ENCODE results near the gene RADIL. TPM values are rescaled to one million over a fixed set of nuclear protein-coding genes. Genes with fewer than 3 reads are reported as not detected.
A peak's percentile ranks its signal among the peaks of the same experiment; 100 is the strongest.

The RADIL gene
- total and polyA plus RNA-seq, 2 of the 13 experiments (the other 11 are each of a cell fraction or from before 2014, with no cell fraction given): 0.05 to 0.09 TPM

GRCh38 chr7:4929005-4929404 lies 45.5 kb upstream of the RADIL start:
- CTCF ChIA-PET (ENCODE audit: low intra/inter-chr PET ratio, low total read pairs): no interaction called here
- intact Hi-C loops (cut with micrococcal nuclease; ENCODE audit: unreplicated experiment) (no loop called here), in situ Hi-C loops (cut with HindIII; ENCODE audit: extremely low pct_ligation_motif_present, low pct_unique_long_range_greater_than_20kb) (no loop called here)
- no peak for ATAC-seq
- no peaks in the 10 kb centered on the region for H4K20me1 ChIP-seq (ENCODE audit: insufficient read depth, low read length)
- H3K27me3 ChIP-seq (ENCODE audit: control insufficient read depth in 1 of 2, insufficient read depth in 2 of 2, low read length in 2 of 2): peaks cover 3 to 16% of the 10 kb centered on the region in 2 experiments; a peak in 3 of 5 replicates
- WGBS (ENCODE audit: low lambda C conversion rate): no CpG with 5 or more reads among the region's 8 CpGs
- FAIRE-seq: no peak
- no peak overlapping the region for H3K9ac ChIP-seq (ENCODE audit: insufficient read depth, low read depth, low read length)
- TF ChIP-seq AGO1 (IDR thresholded peaks at IDR 0.05; ENCODE audit: low read depth, low read length, poor library complexity, severe bottlenecking): no peak
- peak; percentile 39; the same call in 1 of the 2 replicates for TF ChIP-seq ZNF629 (CRISPR knock-in tag; conservative IDR thresholded peaks at IDR 0.05)
- TF ChIP-seq, protein P1, sequence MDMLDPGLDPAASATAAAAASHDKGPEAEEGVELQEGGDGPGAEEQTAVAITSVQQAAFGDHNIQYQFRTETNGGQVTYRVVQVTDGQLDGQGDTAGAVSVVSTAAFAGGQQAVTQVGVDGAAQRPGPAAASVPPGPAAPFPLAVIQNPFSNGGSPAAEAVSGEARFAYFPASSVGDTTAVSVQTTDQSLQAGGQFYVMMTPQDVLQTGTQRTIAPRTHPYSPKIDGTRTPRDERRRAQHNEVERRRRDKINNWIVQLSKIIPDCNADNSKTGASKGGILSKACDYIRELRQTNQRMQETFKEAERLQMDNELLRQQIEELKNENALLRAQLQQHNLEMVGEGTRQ (IDR thresholded peaks at IDR 0.05; ENCODE audit: low read depth, low read length): peak; percentile 58
- TF ChIP-seq, protein P1 (CRISPR knock-in tag; IDR thresholded peaks at IDR 0.05; ENCODE audit: borderline replicate concordance): no peak
- peak; percentile 77 for TF ChIP-seq RAD51 (IDR thresholded peaks at IDR 0.05; ENCODE audit: borderline replicate concordance)
- TF ChIP-seq ZNF674 (CRISPR knock-in tag; IDR thresholded peaks at IDR 0.05; ENCODE audit: low read depth): no peak
- TF ChIP-seq EP300 (IDR thresholded peaks at IDR 0.05; ENCODE audit: low read depth in 2 of 2, low read length in 2 of 2): no peak
- TF ChIP-seq EP300 (CRISPR knock-in tag; IDR thresholded peaks at IDR 0.05; ENCODE audit: borderline replicate concordance): no peak
- TF ChIP-seq CREB1 (IDR thresholded peaks at IDR 0.05): no peak
- no peak for TF ChIP-seq CREB1 (CRISPR knock-in tag; IDR thresholded peaks at IDR 0.05)
- no peak for TF ChIP-seq ZNF253 (CRISPR knock-in tag; IDR thresholded peaks at IDR 0.05; ENCODE audit: borderline replicate concordance)
- POLR2A ChIA-PET: no interaction called here
- no peak overlapping the region for H3K27ac ChIP-seq (ENCODE audit: extremely low read length, insufficient read depth, low read length)
- H3K36me3 ChIP-seq (replicated peaks in 1 of 2; ENCODE audit: control insufficient read depth in 1 of 2, insufficient read depth in 2 of 2, low read length in 2 of 2): no peaks in the 10 kb centered on the region
- H3K79me2 ChIP-seq (ENCODE audit: insufficient read depth, low read length): no peaks in the 10 kb centered on the region
- DNase-seq (ENCODE audit: low spot score): no peak
- no peaks in the 10 kb centered on the region for H3K9me3 ChIP-seq (ENCODE audit: low read length)
- H3K4me2 ChIP-seq (ENCODE audit: low read depth, low read length): no peak overlapping the region
- no peak overlapping the region for H2AFZ ChIP-seq (ENCODE audit: low read length)
- no TSS peak for BruUV-seq (replicated peaks)
- no peak overlapping the region for H3K4me3 ChIP-seq (replicated peaks in 1 of 3; ENCODE audit: insufficient read depth in 1 of 3, low read depth in 2 of 3, low read length in 3 of 3)
- no peaks in the 10 kb centered on the region for H3K4me1 ChIP-seq (ENCODE audit: insufficient read depth, low read length)
